Measurements from ENCODE around the gene TOX4.

DNA sequence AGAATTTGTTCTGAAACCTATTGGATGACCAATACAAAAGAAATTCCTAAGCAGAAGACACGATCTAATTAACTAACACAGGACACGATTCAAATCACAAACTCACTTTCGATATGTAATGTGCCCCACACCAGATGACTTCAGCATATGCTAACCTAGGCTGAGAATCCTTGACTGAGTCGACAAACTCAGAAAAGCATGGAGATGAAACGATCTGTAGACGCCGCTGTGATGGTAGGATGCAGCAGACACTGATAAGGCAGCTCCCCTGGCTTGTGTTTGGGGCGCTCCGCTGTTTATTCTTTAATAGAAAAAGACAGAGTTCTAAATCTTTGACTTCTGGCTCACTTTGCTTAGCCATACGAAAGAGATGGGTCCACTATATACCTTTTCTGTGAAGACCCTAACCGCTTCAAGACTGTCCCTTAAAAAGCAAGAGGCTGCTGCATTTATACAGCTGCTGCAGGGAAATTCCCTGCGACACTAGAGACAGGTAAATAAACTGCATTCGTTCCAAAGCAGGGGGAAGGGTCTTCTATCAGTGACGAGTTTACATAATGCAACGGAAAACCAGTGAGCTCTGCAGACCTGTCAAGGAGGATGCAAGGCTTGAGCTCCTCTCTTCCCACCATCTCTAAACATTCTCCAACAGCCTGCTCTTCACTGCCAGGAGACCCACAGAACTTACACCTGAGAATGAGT, 22.0 kb upstream of the TOX4 start:
- TF ChIP-seq, protein P1, sequence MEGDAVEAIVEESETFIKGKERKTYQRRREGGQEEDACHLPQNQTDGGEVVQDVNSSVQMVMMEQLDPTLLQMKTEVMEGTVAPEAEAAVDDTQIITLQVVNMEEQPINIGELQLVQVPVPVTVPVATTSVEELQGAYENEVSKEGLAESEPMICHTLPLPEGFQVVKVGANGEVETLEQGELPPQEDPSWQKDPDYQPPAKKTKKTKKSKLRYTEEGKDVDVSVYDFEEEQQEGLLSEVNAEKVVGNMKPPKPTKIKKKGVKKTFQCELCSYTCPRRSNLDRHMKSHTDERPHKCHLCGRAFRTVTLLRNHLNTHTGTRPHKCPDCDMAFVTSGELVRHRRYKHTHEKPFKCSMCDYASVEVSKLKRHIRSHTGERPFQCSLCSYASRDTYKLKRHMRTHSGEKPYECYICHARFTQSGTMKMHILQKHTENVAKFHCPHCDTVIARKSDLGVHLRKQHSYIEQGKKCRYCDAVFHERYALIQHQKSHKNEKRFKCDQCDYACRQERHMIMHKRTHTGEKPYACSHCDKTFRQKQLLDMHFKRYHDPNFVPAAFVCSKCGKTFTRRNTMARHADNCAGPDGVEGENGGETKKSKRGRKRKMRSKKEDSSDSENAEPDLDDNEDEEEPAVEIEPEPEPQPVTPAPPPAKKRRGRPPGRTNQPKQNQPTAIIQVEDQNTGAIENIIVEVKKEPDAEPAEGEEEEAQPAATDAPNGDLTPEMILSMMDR (IDR thresholded peaks at IDR 0.05; ENCODE audit: low read length) = no peak
- TF ChIP-seq EZH2 (IDR thresholded peaks at IDR 0.05; ENCODE audit: borderline replicate concordance, low read length) = no peak

All from OCI-LY1 (cell line).